HepG2 (cell line): ENCODE results near the gene SIGLEC14. TPM values are rescaled to one million over a fixed set of nuclear protein-coding genes. Genes with fewer than 3 reads are reported as not detected.
A peak's percentile ranks its signal among the peaks of the same experiment; 100 is the strongest.

Experiments used
- ATF1 ChIP-seq: IDR thresholded peaks from 2 replicates; pipeline ENCODE4 v1.6.1; 2016; ENCODE audit warnings: mild to moderate bottlenecking, control low read depth
- CBFB ChIP-seq: sonication (generic); formaldehyde crosslinking; IDR thresholded peaks from 2 replicates; pipeline ENCODE4 v1.4.0; 2020; ENCODE audit warnings: missing genetic modification reagents
- KAT7 ChIP-seq: IDR thresholded peaks from 2 replicates; pipeline ENCODE4 v1.6.1; 2018; ENCODE audit warnings: borderline replicate concordance, missing compliant biosample characterization
- KLF9 ChIP-seq: IDR thresholded peaks from 2 replicates; pipeline ENCODE4 v1.6.1; 2016; ENCODE audit warnings: low read depth
- NFATC3 ChIP-seq: sonication (generic); formaldehyde crosslinking; IDR thresholded peaks from 2 replicates; pipeline ENCODE4 v1.5.1; 2020; ENCODE audit warnings: mild to moderate bottlenecking, missing genetic modification reagents
- NR2C2 ChIP-seq: sonication (generic); formaldehyde crosslinking; IDR thresholded peaks from 2 replicates; pipeline ENCODE4 v1.4.0; 2020; ENCODE audit warnings: missing genetic modification reagents, mild to moderate bottlenecking, moderate library complexity, borderline replicate concordance
- PAWR ChIP-seq: sonication (generic); formaldehyde crosslinking; IDR thresholded peaks from 2 replicates; pipeline ENCODE4 v1.4.0; 2020; ENCODE audit warnings: missing genetic modification reagents, mild to moderate bottlenecking, borderline replicate concordance
- PITX1 ChIP-seq: sonication (generic); formaldehyde crosslinking; IDR thresholded peaks from 2 replicates; pipeline ENCODE4 v1.5.1; 2020; ENCODE audit warnings: mild to moderate bottlenecking, missing genetic modification reagents
- SAP130 ChIP-seq: IDR thresholded peaks from 2 replicates; pipeline ENCODE4 v1.6.1; 2016; ENCODE audit warnings: low read depth
- SIX1 ChIP-seq: sonication (generic); formaldehyde crosslinking; IDR thresholded peaks from 2 replicates; pipeline ENCODE4 v1.4.0; 2020; ENCODE audit warnings: missing genetic modification reagents, borderline replicate concordance
- SMARCC2 ChIP-seq: fragments of 450-650 bp; IDR thresholded peaks from 2 replicates; pipeline ENCODE4 v1.6.1; 2017; ENCODE audit warnings: antibody characterized with exemption, mild to moderate bottlenecking
- SMC3 ChIP-seq: IDR thresholded peaks from 2 replicates; pipeline ENCODE4 v1.6.1; 2011; ENCODE audit warnings: low read length, improper control_type of control experiment
- SNRNP70 ChIP-seq: fragments of 200-400 bp; formaldehyde crosslinking; IDR thresholded peaks from 2 replicates; pipeline ENCODE4 v1.6.1; 2017; ENCODE audit warnings: mild to moderate bottlenecking, low read depth, low read length, moderate library complexity
- TCF7L2 ChIP-seq: IDR thresholded peaks from 2 replicates; pipeline ENCODE4 v1.6.1; 2011; ENCODE audit warnings: mild to moderate bottlenecking, low read depth, low read length, moderate library complexity
- ZMYM3 ChIP-seq: sonication (generic); formaldehyde crosslinking; IDR thresholded peaks from 2 replicates; pipeline ENCODE4 v1.5.1; 2020; ENCODE audit warnings: mild to moderate bottlenecking, missing genetic modification reagents
- ZNF17 ChIP-seq: sonication (generic); formaldehyde crosslinking; IDR thresholded peaks from 2 replicates; pipeline ENCODE4 v1.5.0; 2020; ENCODE audit warnings: mild to moderate bottlenecking, missing genetic modification reagents
- ZNF33B ChIP-seq: sonication (generic); formaldehyde crosslinking; IDR thresholded peaks from 2 replicates; pipeline ENCODE4 v1.5.1; 2020; ENCODE audit warnings: mild to moderate bottlenecking, missing genetic modification reagents
- ZNF44 ChIP-seq: sonication (generic); formaldehyde crosslinking; IDR thresholded peaks from 2 replicates; pipeline ENCODE4 v1.5.1; 2020; ENCODE audit warnings: mild to moderate bottlenecking, missing genetic modification reagents
- ZNF713 ChIP-seq: sonication (generic); formaldehyde crosslinking; IDR thresholded peaks from 2 replicates; pipeline ENCODE4 v1.4.0; 2020; ENCODE audit warnings: mild to moderate bottlenecking, missing genetic modification reagents
- ZNF841 ChIP-seq: sonication (generic); formaldehyde crosslinking; IDR thresholded peaks from 2 replicates; pipeline ENCODE4 v1.8.1; 2023; ENCODE audit warnings: missing genetic modification reagents, borderline replicate concordance
- polyA plus RNA-seq, 8 experiments: library from polyadenylated mRNA; depleted of rRNA in 3 of 8; stranded (reverse) in 7 of 8; unstranded in 1 of 8; fragments of >200 nt; fragmentation: Illumina TruSeq in 4 of 8; extraction: Trizol in 4 of 8; gene quantifications; 2 replicates each; pipeline versions ENCODE4 v1.2.1 to v1.2.3, GENCODE V29; 2011 to 2016; ENCODE audit warnings: low read depth in 4 of 8, missing spikeins in 1 of 8, mixed read lengths in 1 of 8; ENCODE audit not compliant: insufficient read depth in 1 of 8
- total RNA-seq, 5 experiments: library from RNA; depleted of rRNA; stranded (reverse); fragments of >200 nt; fragmentation: Illumina TruSeq; extraction: Trizol; gene quantifications; 2 replicates each; pipeline ENCODE4 v1.2.3, GENCODE V29; 2016; ENCODE audit warnings: low read depth in 1 of 5
- TF ChIP-seq, protein P1 (sequence below): IDR thresholded peaks from 2 replicates; pipeline ENCODE4 v1.6.1; 2016; ENCODE audit warnings: low read depth, control low read depth
- TF ChIP-seq, protein P2 (sequence below): sonication (generic); formaldehyde crosslinking; IDR thresholded peaks from 2 replicates; pipeline ENCODE4 v1.4.0; 2020; ENCODE audit warnings: missing genetic modification reagents
- TF ChIP-seq, protein P3 (sequence below): sonication (generic); formaldehyde crosslinking; IDR thresholded peaks from 2 replicates; pipeline ENCODE4 v1.9.0; 2021; ENCODE audit warnings: missing genetic modification reagents, mild to moderate bottlenecking, borderline replicate concordance
- TF ChIP-seq, protein P4 (sequence below): sonication (generic); formaldehyde crosslinking; IDR thresholded peaks from 2 replicates; pipeline ENCODE4 v1.4.0; 2020; ENCODE audit warnings: missing genetic modification reagents

The SIGLEC14 gene
- total and polyA plus RNA-seq, 2 of the 13 experiments (the other 11 are each of a cell fraction or from before 2014, with no cell fraction given): 0.05 to 0.09 TPM

DNA sequence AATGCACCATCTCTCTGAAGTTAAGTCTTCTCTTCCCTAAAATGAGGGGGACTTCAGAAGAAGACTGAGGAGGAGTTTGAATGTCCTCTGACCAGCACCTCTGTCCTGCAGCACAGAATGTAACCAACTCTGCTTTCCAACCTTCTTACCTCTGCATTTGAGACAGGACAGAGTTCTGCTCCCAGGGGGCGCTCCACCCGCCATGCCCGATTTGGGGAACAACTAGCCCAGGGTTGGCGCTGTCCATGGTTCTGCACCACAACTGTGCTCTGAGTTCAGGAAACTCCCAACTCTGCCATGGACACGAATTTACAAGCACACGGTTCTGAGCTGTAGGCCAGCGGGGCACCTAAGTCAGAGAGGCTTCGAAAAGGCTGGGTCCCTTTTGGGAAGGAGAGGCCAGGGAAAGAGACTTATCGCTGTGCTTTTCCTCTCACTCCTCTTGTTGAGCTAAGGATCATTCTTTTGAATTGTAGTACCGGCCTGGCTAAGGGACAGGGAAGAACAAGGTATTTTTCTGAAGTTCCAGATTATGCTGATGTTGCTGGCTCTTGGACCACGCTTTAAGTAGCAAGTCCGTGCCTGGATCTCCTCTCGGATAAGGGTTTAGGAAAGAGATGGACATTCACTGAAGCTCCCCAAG lies 38.6 kb downstream of the SIGLEC14 start (continued):
- TF ChIP-seq, protein P1, sequence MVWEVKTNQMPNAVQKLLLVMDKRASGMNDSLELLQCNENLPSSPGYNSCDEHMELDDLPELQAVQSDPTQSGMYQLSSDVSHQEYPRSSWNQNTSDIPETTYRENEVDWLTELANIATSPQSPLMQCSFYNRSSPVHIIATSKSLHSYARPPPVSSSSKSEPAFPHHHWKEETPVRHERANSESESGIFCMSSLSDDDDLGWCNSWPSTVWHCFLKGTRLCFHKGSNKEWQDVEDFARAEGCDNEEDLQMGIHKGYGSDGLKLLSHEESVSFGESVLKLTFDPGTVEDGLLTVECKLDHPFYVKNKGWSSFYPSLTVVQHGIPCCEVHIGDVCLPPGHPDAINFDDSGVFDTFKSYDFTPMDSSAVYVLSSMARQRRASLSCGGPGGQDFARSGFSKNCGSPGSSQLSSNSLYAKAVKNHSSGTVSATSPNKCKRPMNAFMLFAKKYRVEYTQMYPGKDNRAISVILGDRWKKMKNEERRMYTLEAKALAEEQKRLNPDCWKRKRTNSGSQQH (CRISPR knock-in tag): peak; percentile 91
- peak; percentile 61; the same call in 1 of the 2 replicates for TF ChIP-seq CBFB (CRISPR knock-in tag)
- TF ChIP-seq ZNF33B (CRISPR knock-in tag): no peak
- TF ChIP-seq SMARCC2: no peak
- 0 out of 2 replicates have a peak, but pooled peaks have one; percentile 30 for TF ChIP-seq NFATC3 (CRISPR knock-in tag)
- TF ChIP-seq ZMYM3: no peak
- TF ChIP-seq, protein P2, sequence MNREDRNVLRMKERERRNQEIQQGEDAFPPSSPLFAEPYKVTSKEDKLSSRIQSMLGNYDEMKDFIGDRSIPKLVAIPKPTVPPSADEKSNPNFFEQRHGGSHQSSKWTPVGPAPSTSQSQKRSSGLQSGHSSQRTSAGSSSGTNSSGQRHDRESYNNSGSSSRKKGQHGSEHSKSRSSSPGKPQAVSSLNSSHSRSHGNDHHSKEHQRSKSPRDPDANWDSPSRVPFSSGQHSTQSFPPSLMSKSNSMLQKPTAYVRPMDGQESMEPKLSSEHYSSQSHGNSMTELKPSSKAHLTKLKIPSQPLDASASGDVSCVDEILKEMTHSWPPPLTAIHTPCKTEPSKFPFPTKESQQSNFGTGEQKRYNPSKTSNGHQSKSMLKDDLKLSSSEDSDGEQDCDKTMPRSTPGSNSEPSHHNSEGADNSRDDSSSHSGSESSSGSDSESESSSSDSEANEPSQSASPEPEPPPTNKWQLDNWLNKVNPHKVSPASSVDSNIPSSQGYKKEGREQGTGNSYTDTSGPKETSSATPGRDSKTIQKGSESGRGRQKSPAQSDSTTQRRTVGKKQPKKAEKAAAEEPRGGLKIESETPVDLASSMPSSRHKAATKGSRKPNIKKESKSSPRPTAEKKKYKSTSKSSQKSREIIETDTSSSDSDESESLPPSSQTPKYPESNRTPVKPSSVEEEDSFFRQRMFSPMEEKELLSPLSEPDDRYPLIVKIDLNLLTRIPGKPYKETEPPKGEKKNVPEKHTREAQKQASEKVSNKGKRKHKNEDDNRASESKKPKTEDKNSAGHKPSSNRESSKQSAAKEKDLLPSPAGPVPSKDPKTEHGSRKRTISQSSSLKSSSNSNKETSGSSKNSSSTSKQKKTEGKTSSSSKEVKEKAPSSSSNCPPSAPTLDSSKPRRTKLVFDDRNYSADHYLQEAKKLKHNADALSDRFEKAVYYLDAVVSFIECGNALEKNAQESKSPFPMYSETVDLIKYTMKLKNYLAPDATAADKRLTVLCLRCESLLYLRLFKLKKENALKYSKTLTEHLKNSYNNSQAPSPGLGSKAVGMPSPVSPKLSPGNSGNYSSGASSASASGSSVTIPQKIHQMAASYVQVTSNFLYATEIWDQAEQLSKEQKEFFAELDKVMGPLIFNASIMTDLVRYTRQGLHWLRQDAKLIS (CRISPR knock-in tag): no peak
- TF ChIP-seq ZNF841 (CRISPR knock-in tag): peak; percentile 77; the same call in 1 of the 2 replicates
- TF ChIP-seq, protein P3, sequence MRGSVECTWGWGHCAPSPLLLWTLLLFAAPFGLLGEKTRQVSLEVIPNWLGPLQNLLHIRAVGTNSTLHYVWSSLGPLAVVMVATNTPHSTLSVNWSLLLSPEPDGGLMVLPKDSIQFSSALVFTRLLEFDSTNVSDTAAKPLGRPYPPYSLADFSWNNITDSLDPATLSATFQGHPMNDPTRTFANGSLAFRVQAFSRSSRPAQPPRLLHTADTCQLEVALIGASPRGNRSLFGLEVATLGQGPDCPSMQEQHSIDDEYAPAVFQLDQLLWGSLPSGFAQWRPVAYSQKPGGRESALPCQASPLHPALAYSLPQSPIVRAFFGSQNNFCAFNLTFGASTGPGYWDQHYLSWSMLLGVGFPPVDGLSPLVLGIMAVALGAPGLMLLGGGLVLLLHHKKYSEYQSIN (CRISPR knock-in tag): no peak
- no peak for TF ChIP-seq ZNF44
- no peak for TF ChIP-seq SNRNP70
- TF ChIP-seq SMC3: peak; percentile 72
- TF ChIP-seq, protein P4, sequence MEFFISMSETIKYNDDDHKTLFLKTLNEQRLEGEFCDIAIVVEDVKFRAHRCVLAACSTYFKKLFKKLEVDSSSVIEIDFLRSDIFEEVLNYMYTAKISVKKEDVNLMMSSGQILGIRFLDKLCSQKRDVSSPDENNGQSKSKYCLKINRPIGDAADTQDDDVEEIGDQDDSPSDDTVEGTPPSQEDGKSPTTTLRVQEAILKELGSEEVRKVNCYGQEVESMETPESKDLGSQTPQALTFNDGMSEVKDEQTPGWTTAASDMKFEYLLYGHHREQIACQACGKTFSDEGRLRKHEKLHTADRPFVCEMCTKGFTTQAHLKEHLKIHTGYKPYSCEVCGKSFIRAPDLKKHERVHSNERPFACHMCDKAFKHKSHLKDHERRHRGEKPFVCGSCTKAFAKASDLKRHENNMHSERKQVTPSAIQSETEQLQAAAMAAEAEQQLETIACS: no peak
- TF ChIP-seq KAT7 (CRISPR knock-in tag): no peak
- TF ChIP-seq PITX1 (CRISPR knock-in tag): peak; percentile 62; the same call in 1 of the 2 replicates
- peak; percentile 76 for TF ChIP-seq SAP130 (CRISPR knock-in tag)
- no peak for TF ChIP-seq ATF1
- TF ChIP-seq NR2C2 (CRISPR knock-in tag): no peak
- TF ChIP-seq PAWR: no peak
- peak; percentile 65 for TF ChIP-seq SIX1 (CRISPR knock-in tag)
- 0 out of 2 replicates have a peak, but pooled peaks have one; percentile 74 for TF ChIP-seq ZNF17
- TF ChIP-seq TCF7L2: no peak
- 0 out of 2 replicates have a peak, but pooled peaks have one; percentile 76 for TF ChIP-seq KLF9 (CRISPR knock-in tag)
- TF ChIP-seq ZNF713 (CRISPR knock-in tag): no peak
